Breast epithelium (tissue), 4 donors: ENCODE data around the gene SUFU. TPM values are rescaled to one million over a fixed set of nuclear protein-coding genes. Genes with fewer than 3 reads are reported as not detected.
A peak's percentile ranks its signal among the peaks of the same experiment; 100 is the strongest.

Source experiments
- DNase-seq, 2 donors: peaks; one replicate each; pipeline ENCODE4 v3.0.0-alpha.2; 2019; ENCODE audit warnings: low spot score in 2 of 2
- H3K27ac ChIP-seq, 2 donors: fragments of 200-600 bp; sonication (generic) in 1 of 2; one replicate each; pipeline ENCODE4 v1.5.1; 2016 to 2019; ENCODE audit warnings: mild to moderate bottlenecking in 1 of 2
- H3K27me3 ChIP-seq, 2 donors: fragments of 200-600 bp; sonication (generic) in 1 of 2; one replicate each; pipeline versions ENCODE4 v1.5.1 to v1.6.0; 2017 to 2019; ENCODE audit warnings: control low read depth in 1 of 2, mild to moderate bottlenecking in 1 of 2
- H3K36me3 ChIP-seq: fragments of 200-600 bp; one replicate; pipeline ENCODE4 v1.5.1; 2019
- H3K4me1 ChIP-seq, 2 donors: fragments of 200-600 bp; sonication (generic); one replicate each; pipeline ENCODE4 v1.5.1; 2016 to 2019; ENCODE audit warnings: control low read depth in 1 of 2
- H3K4me3 ChIP-seq, 3 donors: fragments of 200-600 bp; sonication (generic); 1 replicate in 2 of 3; 2 replicates in 1 of 3; pipeline ENCODE4 v1.5.1; 2016 to 2019; ENCODE audit warnings: mild to moderate bottlenecking in 3 of 3, moderate library complexity in 2 of 3
- H3K9me3 ChIP-seq, 2 donors: fragments of 200-600 bp; sonication (generic) in 1 of 2; one replicate each; pipeline ENCODE4 v1.5.1; 2016 to 2019; ENCODE audit warnings: control low read depth in 1 of 2
- POLR2A ChIP-seq: fragments of 450-650 bp; IDR thresholded peaks from one replicate; pipeline ENCODE4 v1.6.1; 2016; ENCODE audit warnings: antibody characterized with exemption, mild to moderate bottlenecking, moderate library complexity
- POLR2AphosphoS5 ChIP-seq, 3 donors: sonication (generic); formaldehyde crosslinking; IDR thresholded peaks; one replicate each; pipeline ENCODE4 v1.6.1; 2017; ENCODE audit warnings: antibody characterized with exemption in 3 of 3
- intact Hi-C: fragments of 100-400 bp; cut with DNase I; formaldehyde crosslinking; loops from one replicate; pipeline ENCODE4 v1.15.1; 2023; ENCODE audit warnings: low total_unique reads
- total RNA-seq, 3 donors: library from RNA; depleted of rRNA; stranded (reverse); fragments of >200 nt; gene quantifications; one replicate each; pipeline ENCODE4 v1.1.0, GENCODE V29; 2016
- TF ChIP-seq, protein P1 (sequence below), 3 donors: fragments of 450-650 bp; IDR thresholded peaks; one replicate each; pipeline ENCODE4 v1.5.1; 2016 to 2017; ENCODE audit warnings: antibody characterized with exemption in 3 of 3, mild to moderate bottlenecking in 3 of 3, moderate library complexity in 3 of 3

The SUFU gene
- total RNA-seq, 3 donors from 2014 or later, result 6.2 to 9.1 (median 8.6) TPM

DNA sequence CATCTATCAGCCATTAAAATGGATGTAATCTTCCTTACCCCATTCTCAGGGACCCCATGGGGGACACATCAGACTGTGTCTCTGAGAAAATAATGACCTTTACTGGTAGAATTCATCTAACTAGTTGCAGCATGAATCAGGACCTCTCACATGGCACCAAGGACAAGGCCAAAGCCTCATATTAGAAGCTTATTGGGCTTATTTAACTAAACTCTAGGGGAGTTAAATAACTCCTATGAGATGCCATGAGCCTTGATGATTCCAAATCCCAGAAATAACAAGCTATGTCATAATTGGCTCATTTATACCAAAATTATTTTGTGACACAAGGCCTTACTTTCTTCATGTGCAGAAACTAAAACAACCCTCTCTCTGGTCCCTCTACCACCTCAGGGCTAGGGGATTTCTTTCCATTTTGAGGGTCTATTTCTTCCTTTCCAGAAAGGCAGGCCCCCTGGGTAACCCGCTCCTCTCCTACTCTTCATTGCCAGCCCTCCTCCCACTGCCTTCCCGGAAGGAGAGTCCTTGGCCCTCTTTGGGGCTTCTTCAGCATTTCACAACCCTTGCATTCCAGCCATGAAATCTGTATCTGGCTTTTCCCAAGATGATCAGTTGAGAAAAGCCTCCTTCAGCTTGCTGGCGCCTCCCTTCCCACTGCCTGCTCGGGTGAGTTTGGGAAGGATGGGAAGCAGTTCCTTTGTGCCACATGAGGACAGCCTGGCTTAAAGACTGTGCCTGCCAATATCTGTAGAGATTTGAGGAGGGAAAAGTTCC, 98.7 kb downstream of the SUFU start:
- H3K4me3 ChIP-seq, result no peak overlapping the region
- H3K9me3 ChIP-seq, result no peaks in the 10 kb centered on the region
- peak; percentile 14 to 85 (median 79) for TF ChIP-seq POLR2AphosphoS5 (IDR thresholded peaks at IDR 0.05)
- TF ChIP-seq, protein P1, sequence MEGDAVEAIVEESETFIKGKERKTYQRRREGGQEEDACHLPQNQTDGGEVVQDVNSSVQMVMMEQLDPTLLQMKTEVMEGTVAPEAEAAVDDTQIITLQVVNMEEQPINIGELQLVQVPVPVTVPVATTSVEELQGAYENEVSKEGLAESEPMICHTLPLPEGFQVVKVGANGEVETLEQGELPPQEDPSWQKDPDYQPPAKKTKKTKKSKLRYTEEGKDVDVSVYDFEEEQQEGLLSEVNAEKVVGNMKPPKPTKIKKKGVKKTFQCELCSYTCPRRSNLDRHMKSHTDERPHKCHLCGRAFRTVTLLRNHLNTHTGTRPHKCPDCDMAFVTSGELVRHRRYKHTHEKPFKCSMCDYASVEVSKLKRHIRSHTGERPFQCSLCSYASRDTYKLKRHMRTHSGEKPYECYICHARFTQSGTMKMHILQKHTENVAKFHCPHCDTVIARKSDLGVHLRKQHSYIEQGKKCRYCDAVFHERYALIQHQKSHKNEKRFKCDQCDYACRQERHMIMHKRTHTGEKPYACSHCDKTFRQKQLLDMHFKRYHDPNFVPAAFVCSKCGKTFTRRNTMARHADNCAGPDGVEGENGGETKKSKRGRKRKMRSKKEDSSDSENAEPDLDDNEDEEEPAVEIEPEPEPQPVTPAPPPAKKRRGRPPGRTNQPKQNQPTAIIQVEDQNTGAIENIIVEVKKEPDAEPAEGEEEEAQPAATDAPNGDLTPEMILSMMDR (IDR thresholded peaks at IDR 0.05), result no peak
- intact Hi-C loops, result no loop called here
- peak overlapping the region; percentile 81 to 93 for H3K27ac ChIP-seq
- DNase-seq, result no peak
- no peaks in the 10 kb centered on the region for H3K27me3 ChIP-seq
- no peaks in the 10 kb centered on the region for H3K36me3 ChIP-seq
- peaks cover 0 to 4% of the 10 kb centered on the region in 2 donors for H3K4me1 ChIP-seq

DNA sequence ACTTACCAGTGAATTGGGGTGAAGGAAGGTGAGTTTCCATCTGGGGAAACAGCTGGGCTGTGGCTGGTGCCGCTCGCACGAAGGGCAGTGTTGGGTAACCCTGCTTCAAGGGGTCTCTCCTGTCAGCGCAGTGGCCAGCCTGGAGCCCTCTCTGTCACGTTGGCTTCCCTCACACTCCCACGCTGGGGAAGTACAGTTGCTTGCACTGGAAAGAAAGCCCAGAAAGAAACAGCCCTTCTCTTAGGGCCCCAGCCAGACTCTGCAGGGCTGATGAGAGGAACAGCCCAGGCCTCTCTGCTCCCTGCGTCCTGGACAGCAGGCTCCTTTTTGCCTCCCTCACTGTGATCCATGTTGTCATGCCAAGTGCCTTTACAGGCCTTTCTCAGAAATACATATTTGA, 100.2 kb downstream of the SUFU start:
- peaks cover 0 to 4% of the 10 kb centered on the region in 2 donors for H3K4me1 ChIP-seq
- H3K27me3 ChIP-seq, result no peaks in the 10 kb centered on the region
- H3K4me3 ChIP-seq, result no peak overlapping the region
- DNase-seq, result no peak
- no peaks in the 10 kb centered on the region for H3K9me3 ChIP-seq
- peak overlapping the region; percentile 34 to 93 for H3K27ac ChIP-seq
- TF ChIP-seq, protein P1 (IDR thresholded peaks at IDR 0.05), result no peak
- TF ChIP-seq POLR2A (no peak), POLR2AphosphoS5 (IDR thresholded peaks at IDR 0.05) (no peak)
- intact Hi-C loops, result no loop called here
- no peaks in the 10 kb centered on the region for H3K36me3 ChIP-seq

DNA sequence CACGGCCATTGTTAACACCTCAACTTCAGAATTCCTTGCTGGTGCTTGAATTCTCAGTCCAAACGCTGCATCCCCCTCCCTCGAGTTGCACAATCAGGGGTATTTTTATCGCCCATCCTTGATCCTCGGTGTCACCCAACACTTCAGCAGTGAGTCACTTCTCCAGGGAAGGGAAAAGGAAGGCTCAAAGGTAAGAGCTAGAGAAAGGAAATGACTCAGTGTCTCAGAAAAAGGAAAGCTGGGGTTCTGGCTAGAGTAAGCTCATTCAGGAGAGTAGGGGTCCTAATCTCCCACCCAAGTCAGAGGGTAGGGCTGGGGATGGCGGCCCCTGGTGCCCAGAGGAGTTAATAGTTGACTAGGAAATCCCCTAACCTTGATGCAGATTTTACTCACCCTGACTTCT, 100.7 kb downstream of the SUFU start:
- Histone ChIP-seq H3K27ac (peak overlapping the region in 1 of 2 donors; percentile 93), H3K4me1 (peaks cover 0 to 4% of the 10 kb centered on the region in 2 donors), H3K27me3 (no peaks in the 10 kb centered on the region), H3K36me3 (no peaks in the 10 kb centered on the region), H3K9me3 (no peaks in the 10 kb centered on the region), H3K4me3 (no peak overlapping the region)
- intact Hi-C loops, result no loop called here
- no peak for DNase-seq
- TF ChIP-seq POLR2AphosphoS5 (IDR thresholded peaks at IDR 0.05), result peak in 1 of 3 donors; percentile 27
- no peak for TF ChIP-seq POLR2A
- TF ChIP-seq, protein P1 (IDR thresholded peaks at IDR 0.05), result no peak

DNA sequence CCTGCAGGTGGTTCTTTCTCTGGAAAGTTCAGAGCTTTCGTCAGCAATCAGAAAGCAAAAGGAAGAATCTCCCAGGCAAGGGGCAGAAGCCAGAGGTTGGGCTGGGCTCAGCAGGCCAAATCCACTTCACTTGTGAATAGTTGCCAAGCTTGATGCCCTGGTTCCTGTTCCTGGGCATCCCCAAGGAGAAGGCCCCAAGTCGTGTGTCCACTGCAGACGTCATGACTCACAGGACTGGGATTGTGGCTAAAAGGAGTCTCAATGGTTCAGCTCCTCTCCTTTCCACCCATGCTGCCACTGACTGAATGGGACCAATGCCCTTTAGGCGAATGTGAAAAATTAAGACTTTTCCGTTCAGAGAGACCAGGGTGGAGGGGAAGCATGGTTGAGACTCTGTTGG, 101.9 kb downstream of the SUFU start:
- no peak for DNase-seq
- H3K27ac ChIP-seq, result peak overlapping the region in 1 of 2 donors; percentile 14

DNA sequence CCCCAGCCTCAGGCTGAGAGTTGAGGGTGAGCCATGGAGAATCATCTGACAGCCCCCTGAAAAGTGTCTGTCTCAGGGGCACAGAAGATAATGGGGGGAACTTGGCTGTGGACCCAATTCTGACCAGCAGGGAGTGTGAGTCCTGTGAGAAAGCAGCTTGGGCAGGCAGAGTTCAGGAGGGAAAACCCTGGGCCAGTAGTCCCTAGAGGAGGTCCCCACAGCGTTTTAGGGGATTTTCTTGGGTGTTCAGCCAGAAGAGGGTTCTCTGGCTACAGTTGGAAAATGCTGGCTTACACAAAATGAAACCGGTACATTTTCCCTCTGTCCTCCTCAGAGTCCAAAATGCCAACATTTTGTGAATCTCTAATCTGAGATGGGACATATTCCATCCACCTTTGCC, 104.7 kb downstream of the SUFU start:
- TF ChIP-seq, protein P1 (IDR thresholded peaks at IDR 0.05), result no peak
- TF ChIP-seq POLR2A (no peak), POLR2AphosphoS5 (IDR thresholded peaks at IDR 0.05) (no peak)
- intact Hi-C loops, result no loop called here
- no peaks in the 10 kb centered on the region for H3K4me1 ChIP-seq
- no peak for DNase-seq
- H3K27ac ChIP-seq, result no peak overlapping the region
- H3K9me3 ChIP-seq, result no peaks in the 10 kb centered on the region
- no peaks in the 10 kb centered on the region for H3K27me3 ChIP-seq
- H3K36me3 ChIP-seq, result no peaks in the 10 kb centered on the region
- H3K4me3 ChIP-seq, result no peak overlapping the region

More for the DNA sequence above, 101.9 kb downstream of the SUFU start:
- Histone ChIP-seq H3K4me1 (peaks cover 0 to 4% of the 10 kb centered on the region in 2 donors), H3K27me3 (no peaks in the 10 kb centered on the region), H3K36me3 (no peaks in the 10 kb centered on the region), H3K4me3 (no peak overlapping the region), H3K9me3 (no peaks in the 10 kb centered on the region)
- intact Hi-C loops, result no loop called here
- TF ChIP-seq POLR2AphosphoS5 (IDR thresholded peaks at IDR 0.05), result no peak
- no peak for TF ChIP-seq POLR2A
- TF ChIP-seq, protein P1 (IDR thresholded peaks at IDR 0.05), result no peak
